Thyroid gland (tissue), 4 donors: ENCODE results near the gene ZNF726.
"Not testable (repeated sequence)": the region's sequence is repeated elsewhere in the genome, so short reads cannot be mapped to it uniquely, and the experiment has no call there.

Experiments used
- POLR2A ChIP-seq, 2 donors: fragments of 450-650 bp; IDR thresholded peaks; one replicate each; pipeline ENCODE4 v1.6.1; 2017; ENCODE audit warnings: antibody characterized with exemption in 2 of 2, mild to moderate bottlenecking in 2 of 2, moderate library complexity in 1 of 2
- TF ChIP-seq, protein P1 (sequence below), 6 experiments: fragments of 200-600 bp in 3 of 6; fragments of 450-650 bp in 3 of 6; sonication (generic) in 3 of 6; IDR thresholded peaks; one replicate each; pipeline ENCODE4 v1.5.1; 2016 to 2019; ENCODE audit warnings: antibody characterized with exemption in 6 of 6, mild to moderate bottlenecking in 2 of 6, inconsistent platforms in 1 of 6, moderate library complexity in 1 of 6

DNA sequence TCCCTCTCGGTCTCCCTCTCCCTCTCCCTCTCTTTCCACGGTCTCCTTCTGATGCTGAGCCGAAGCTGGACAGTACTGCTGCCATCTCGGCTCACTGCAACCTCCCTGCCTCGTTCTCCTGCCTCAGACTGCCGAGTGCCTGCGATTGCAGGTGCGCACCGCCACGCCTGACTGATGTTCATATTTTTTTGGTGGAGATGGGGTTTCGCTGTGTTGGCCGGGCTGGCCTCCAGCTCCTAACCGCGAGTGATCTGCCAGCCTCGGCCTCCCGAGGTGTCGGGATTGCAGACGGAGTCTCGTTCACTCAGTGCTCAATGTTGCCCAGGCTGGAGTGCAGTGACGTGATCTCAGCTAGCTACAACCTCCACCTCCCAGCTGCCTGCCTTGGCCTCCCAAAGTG is 48.7 kb downstream of the ZNF726 start:
- TF ChIP-seq, protein P1, sequence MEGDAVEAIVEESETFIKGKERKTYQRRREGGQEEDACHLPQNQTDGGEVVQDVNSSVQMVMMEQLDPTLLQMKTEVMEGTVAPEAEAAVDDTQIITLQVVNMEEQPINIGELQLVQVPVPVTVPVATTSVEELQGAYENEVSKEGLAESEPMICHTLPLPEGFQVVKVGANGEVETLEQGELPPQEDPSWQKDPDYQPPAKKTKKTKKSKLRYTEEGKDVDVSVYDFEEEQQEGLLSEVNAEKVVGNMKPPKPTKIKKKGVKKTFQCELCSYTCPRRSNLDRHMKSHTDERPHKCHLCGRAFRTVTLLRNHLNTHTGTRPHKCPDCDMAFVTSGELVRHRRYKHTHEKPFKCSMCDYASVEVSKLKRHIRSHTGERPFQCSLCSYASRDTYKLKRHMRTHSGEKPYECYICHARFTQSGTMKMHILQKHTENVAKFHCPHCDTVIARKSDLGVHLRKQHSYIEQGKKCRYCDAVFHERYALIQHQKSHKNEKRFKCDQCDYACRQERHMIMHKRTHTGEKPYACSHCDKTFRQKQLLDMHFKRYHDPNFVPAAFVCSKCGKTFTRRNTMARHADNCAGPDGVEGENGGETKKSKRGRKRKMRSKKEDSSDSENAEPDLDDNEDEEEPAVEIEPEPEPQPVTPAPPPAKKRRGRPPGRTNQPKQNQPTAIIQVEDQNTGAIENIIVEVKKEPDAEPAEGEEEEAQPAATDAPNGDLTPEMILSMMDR (IDR thresholded peaks at IDR 0.05): not testable (repeated sequence)
- not testable (repeated sequence) for TF ChIP-seq POLR2A (IDR thresholded peaks at IDR 0.05)
